ENCODE results near the gene PRKG2. TPM values are rescaled to one million over a fixed set of nuclear protein-coding genes. Genes with fewer than 3 reads are reported as not detected.

PRKG2 gene
- total and polyA plus RNA-seq, 2 donors (not counting 3 experiments of a cell fraction or from before 2014, with no cell fraction given) = not detected

GRCh38 chr4:81136161-81136905, 78.7 kb downstream of the PRKG2 start:
- H3K27ac ChIP-seq (ENCODE audit: insufficient read depth, low read depth, low read length) = no peak overlapping the region
- H2AFZ ChIP-seq (ENCODE audit: low read depth, low read length) = no peak overlapping the region
- DNase-seq (ENCODE audit: low read depth, low spot score) = no peak
- ChIA-PET POLR2A (no interaction called here), CTCF (no interaction called here)
- no peaks in the 10 kb centered on the region for H3K36me3 ChIP-seq (ENCODE audit: control insufficient read depth in 2 of 2, extremely low read depth in 1 of 2, insufficient read depth in 2 of 2, low read length in 2 of 2)
- no peak overlapping the region for H3K4me3 ChIP-seq (replicated peaks in 1 of 3; ENCODE audit: insufficient read depth in 1 of 3, low read depth in 1 of 3, low read length in 3 of 3)
- intact Hi-C loops (cut with micrococcal nuclease) (no loop called here), dilution Hi-C loops (cut with MboI; ENCODE audit: extremely low pct_ligation_motif_present, low sequenced_read_pairs) (no loop called here)
- BruUV-seq (replicated peaks) = no TSS peak
- H3K79me2 ChIP-seq (ENCODE audit: control insufficient read depth, insufficient read depth, low read length) = no peaks in the 10 kb centered on the region
- H3K9me3 ChIP-seq (replicated peaks; ENCODE audit: control insufficient read depth, insufficient read depth, low read length) = no peaks in the 10 kb centered on the region
- TF ChIP-seq POLR2AphosphoS5 (IDR thresholded peaks at IDR 0.05; ENCODE audit: insufficient read depth, low read depth, low read length) (no peak), GATA2 (IDR thresholded peaks at IDR 0.05; ENCODE audit: insufficient read depth, insufficient read length, low read depth, low read length) (no peak), MYC (IDR thresholded peaks at IDR 0.05; ENCODE audit: low read depth, low read length) (no peak), JUN (IDR thresholded peaks at IDR 0.05; ENCODE audit: borderline replicate concordance, insufficient read depth, insufficient read length, low read depth) (no peak), CTCF (IDR thresholded peaks at IDR 0.05; ENCODE audit: extremely low read depth in 1 of 2, insufficient read depth in 1 of 2, low read depth in 1 of 2, low read length in 2 of 2) (no peak), POLR2A (IDR thresholded peaks at IDR 0.05; ENCODE audit: low read depth, low read length) (no peak), EZH2 (IDR thresholded peaks at IDR 0.05; ENCODE audit: borderline replicate concordance, low read depth, low read length, severe bottlenecking) (no peak)
- no peaks in the 10 kb centered on the region for H4K20me1 ChIP-seq (replicated peaks; ENCODE audit: control insufficient read depth, extremely low read depth, insufficient read depth, low read length)
- no peak overlapping the region for H3K9ac ChIP-seq (replicated peaks; ENCODE audit: extremely low read depth, insufficient read depth, low read length)
- FAIRE-seq = no peak
- H3K4me1 ChIP-seq (ENCODE audit: control insufficient read depth, extremely low read depth, insufficient read depth, low read length) = no peaks in the 10 kb centered on the region
- no peaks in the 10 kb centered on the region for H3K9me1 ChIP-seq (replicated peaks; ENCODE audit: control insufficient read depth, extremely low read depth, insufficient read depth, low read length)
- H3K4me2 ChIP-seq (ENCODE audit: insufficient read depth, low read length) = no peak overlapping the region
- no peaks in the 10 kb centered on the region for H3K27me3 ChIP-seq (ENCODE audit: control insufficient read depth in 2 of 2, insufficient read depth in 2 of 2, low read length in 2 of 2)

Measured in endothelial cell of umbilical vein (primary cell).